HepG2 (cell line): ENCODE results near the gene FAM20A. TPM values are rescaled to one million over a fixed set of nuclear protein-coding genes. Genes with fewer than 3 reads are reported as not detected.

Experiments
- CBX2 ChIP-seq, 2 experiments: fragments of 200-600 bp in 1 of 2; sonication (generic); formaldehyde crosslinking in 1 of 2; IDR thresholded peaks; 2 replicates each; pipeline versions ENCODE4 v1.7.0 to v1.8.1; 2018 to 2022; ENCODE audit warnings: low read depth in 2 of 2, low read length in 1 of 2, mild to moderate bottlenecking in 1 of 2, missing genetic modification reagents in 1 of 2
- CERS6 ChIP-seq: sonication (generic); formaldehyde crosslinking; IDR thresholded peaks from 2 replicates; pipeline ENCODE4 v1.5.0; 2020; ENCODE audit warnings: missing genetic modification reagents
- KAT7 ChIP-seq: IDR thresholded peaks from 2 replicates; pipeline ENCODE4 v1.6.1; 2018; ENCODE audit warnings: borderline replicate concordance, missing compliant biosample characterization
- PBX3 ChIP-seq: sonication (generic); formaldehyde crosslinking; IDR thresholded peaks from 2 replicates; pipeline ENCODE4 v1.8.1; 2023; ENCODE audit warnings: missing genetic modification reagents, inconsistent platforms, borderline replicate concordance
- PLSCR1 ChIP-seq: sonication (generic); formaldehyde crosslinking; IDR thresholded peaks from 2 replicates; pipeline ENCODE4 v1.5.0; 2020; ENCODE audit warnings: missing genetic modification reagents, mild to moderate bottlenecking, borderline replicate concordance
- SMAD9 ChIP-seq: sonication (generic); formaldehyde crosslinking; IDR thresholded peaks from 2 replicates; pipeline ENCODE4 v1.5.1; 2020; ENCODE audit warnings: mild to moderate bottlenecking, missing genetic modification reagents
- SMARCE1 ChIP-seq: fragments of 450-650 bp; IDR thresholded peaks from 2 replicates; pipeline ENCODE4 v1.6.1; 2017; ENCODE audit warnings: borderline replicate concordance
- SP5 ChIP-seq: IDR thresholded peaks from 2 replicates; pipeline ENCODE4 v1.6.1; 2016; ENCODE audit warnings: low read depth, borderline replicate concordance
- TBX3 ChIP-seq: fragments of 450-650 bp; IDR thresholded peaks from 2 replicates; pipeline ENCODE4 v1.6.1; 2017; ENCODE audit warnings: antibody characterized with exemption, mild to moderate bottlenecking, inconsistent platforms, borderline replicate concordance
- ZBTB20 ChIP-seq: sonication (generic); formaldehyde crosslinking; IDR thresholded peaks from 2 replicates; pipeline ENCODE4 v1.8.1; 2023; ENCODE audit warnings: missing genetic modification reagents, low read depth, mild to moderate bottlenecking, borderline replicate concordance
- ZFP62 ChIP-seq: sonication (generic); formaldehyde crosslinking; IDR thresholded peaks from 2 replicates; pipeline ENCODE4 v1.4.0; 2020; ENCODE audit warnings: missing genetic modification reagents
- ZHX2 ChIP-seq, 2 experiments: sonication (generic) in 1 of 2; formaldehyde crosslinking in 1 of 2; IDR thresholded peaks; 2 replicates each; pipeline versions ENCODE4 v1.6.1 to v1.9.0; 2014 to 2022; ENCODE audit warnings: antibody characterized with exemption in 1 of 2, borderline replicate concordance in 1 of 2, inconsistent platforms in 1 of 2, low read depth in 1 of 2, missing genetic modification reagents in 1 of 2
- ZNF296 ChIP-seq: sonication (generic); formaldehyde crosslinking; conservative IDR thresholded peaks from 2 replicates; pipeline ENCODE4 v1.5.0; 2020; ENCODE audit warnings: mild to moderate bottlenecking, missing genetic modification reagents
- ZNF329 ChIP-seq: sonication (generic); formaldehyde crosslinking; IDR thresholded peaks from 2 replicates; pipeline ENCODE4 v1.9.0; 2021; ENCODE audit warnings: low read depth, mild to moderate bottlenecking, missing genetic modification reagents
- ZNF44 ChIP-seq: sonication (generic); formaldehyde crosslinking; IDR thresholded peaks from 2 replicates; pipeline ENCODE4 v1.5.1; 2020; ENCODE audit warnings: mild to moderate bottlenecking, missing genetic modification reagents
- ZNF513 ChIP-seq: sonication (generic); formaldehyde crosslinking; conservative IDR thresholded peaks from 2 replicates; pipeline ENCODE4 v1.5.0; 2020; ENCODE audit warnings: missing genetic modification reagents
- ZNF552 ChIP-seq: sonication (generic); formaldehyde crosslinking; IDR thresholded peaks from 2 replicates; pipeline ENCODE4 v1.9.0; 2022; ENCODE audit warnings: missing genetic modification reagents, mild to moderate bottlenecking, borderline replicate concordance
- ZNF557 ChIP-seq: sonication (generic); formaldehyde crosslinking; IDR thresholded peaks from 2 replicates; pipeline ENCODE4 v1.4.0; 2020; ENCODE audit warnings: missing genetic modification reagents
- ZNF589 ChIP-seq: sonication (generic); formaldehyde crosslinking; conservative IDR thresholded peaks from 2 replicates; pipeline ENCODE4 v1.8.0; 2022; ENCODE audit warnings: mild to moderate bottlenecking, moderate library complexity, missing genetic modification reagents
- ZSCAN9 ChIP-seq: IDR thresholded peaks from 2 replicates; pipeline ENCODE4 v1.6.1; 2016; ENCODE audit warnings: borderline replicate concordance
- polyA plus RNA-seq, 8 experiments: library from polyadenylated mRNA; depleted of rRNA in 3 of 8; stranded (reverse) in 7 of 8; unstranded in 1 of 8; fragments of >200 nt; fragmentation: Illumina TruSeq in 4 of 8; extraction: Trizol in 4 of 8; gene quantifications; 2 replicates each; pipeline versions ENCODE4 v1.2.1 to v1.2.3, GENCODE V29; 2011 to 2016; ENCODE audit warnings: low read depth in 4 of 8, missing spikeins in 1 of 8, mixed read lengths in 1 of 8; ENCODE audit not compliant: insufficient read depth in 1 of 8
- total RNA-seq, 5 experiments: library from RNA; depleted of rRNA; stranded (reverse); fragments of >200 nt; fragmentation: Illumina TruSeq; extraction: Trizol; gene quantifications; 2 replicates each; pipeline ENCODE4 v1.2.3, GENCODE V29; 2016; ENCODE audit warnings: low read depth in 1 of 5

The FAM20A gene
- total and polyA plus RNA-seq, 2 of the 13 experiments (the other 11 are each of a cell fraction or from before 2014, with no cell fraction given): 9.3 to 20.7 TPM

GRCh38 chr17:68598545-68598961 is 2.6 kb downstream of the FAM20A start (continued):
- TF ChIP-seq PLSCR1 (CRISPR knock-in tag): no peak
- no peak for TF ChIP-seq ZNF44
- TF ChIP-seq SMARCE1: no peak
- no peak for TF ChIP-seq ZNF513 (CRISPR knock-in tag)
- TF ChIP-seq ZHX2 (IDR thresholded peaks at IDR 0.05; ENCODE audit: low read depth): no peak
- no peak for TF ChIP-seq ZHX2 (CRISPR knock-in tag; IDR thresholded peaks at IDR 0.05; ENCODE audit: borderline replicate concordance)
- no peak for TF ChIP-seq ZNF557 (CRISPR knock-in tag)
- no peak for TF ChIP-seq ZNF552 (CRISPR knock-in tag)
- TF ChIP-seq PBX3 (CRISPR knock-in tag): no peak
- no peak for TF ChIP-seq SP5
- TF ChIP-seq ZFP62 (CRISPR knock-in tag): no peak
- no peak for TF ChIP-seq KAT7
- TF ChIP-seq TBX3: peak; percentile 27; the same call in 1 of the 2 replicates
- TF ChIP-seq CERS6 (CRISPR knock-in tag): no peak
- TF ChIP-seq ZSCAN9 (CRISPR knock-in tag): no peak
- no peak for TF ChIP-seq ZNF589 (CRISPR knock-in tag)
- no peak for TF ChIP-seq ZNF329
- TF ChIP-seq ZBTB20 (CRISPR knock-in tag): no peak
- no peak for TF ChIP-seq CBX2 (IDR thresholded peaks at IDR 0.05; ENCODE audit: low read depth, low read length)
- no peak for TF ChIP-seq CBX2 (CRISPR knock-in tag; IDR thresholded peaks at IDR 0.05; ENCODE audit: low read depth)
- no peak for TF ChIP-seq ZNF296 (CRISPR knock-in tag)
- no peak for TF ChIP-seq SMAD9 (CRISPR knock-in tag)
